Heart right ventricle (tissue), 16 donors: ENCODE data around the gene UNC93A. TPM values are rescaled to one million over a fixed set of nuclear protein-coding genes. Genes with fewer than 3 reads are reported as not detected.
"Not testable (repeated sequence)": the region's sequence is repeated elsewhere in the genome, so short reads cannot be mapped to it uniquely, and the experiment has no call there.

Experiments
- ATAC-seq, 8 donors: fragments of 200-7000 bp; cut with Tn5 transposase; one replicate each; pipeline ENCODE4 v1.9.1; 2020; ENCODE audit warnings: mild to moderate bottlenecking in 8 of 8, moderate library complexity in 8 of 8, moderate number of reproducible peaks in 1 of 8
- DNase-seq, 2 donors: peaks; one replicate each; pipeline ENCODE4 v3.0.0-alpha.2; 2020
- H3K27ac ChIP-seq, 10 donors: fragments of 200-600 bp; sonication (generic) in 2 of 10; one replicate each; pipeline versions ENCODE4 v1.5.0 to v1.8.0; 2020 to 2022; ENCODE audit warnings: mild to moderate bottlenecking in 3 of 10
- H3K27me3 ChIP-seq, 7 donors: fragments of 200-600 bp; one replicate each; pipeline ENCODE4 v1.8.0; 2021 to 2022; ENCODE audit warnings: mild to moderate bottlenecking in 2 of 7
- H3K36me3 ChIP-seq, 9 donors: fragments of 200-600 bp; sonication (generic) in 1 of 9; one replicate each; pipeline versions ENCODE4 v1.5.0 to v1.8.0; 2020 to 2022; ENCODE audit warnings: mild to moderate bottlenecking in 2 of 9
- H3K4me1 ChIP-seq, 9 donors: fragments of 200-600 bp; sonication (generic) in 1 of 9; one replicate each; pipeline versions ENCODE4 v1.5.0 to v1.8.0; 2020 to 2022; ENCODE audit warnings: mild to moderate bottlenecking in 4 of 9
- H3K4me3 ChIP-seq, 10 donors: fragments of 200-600 bp; sonication (generic) in 2 of 10; one replicate each; pipeline versions ENCODE4 v1.5.0 to v1.8.0; 2020 to 2022; ENCODE audit warnings: mild to moderate bottlenecking in 7 of 10, moderate library complexity in 2 of 10
- H3K9me3 ChIP-seq, 11 donors: fragments of 200-600 bp in 10 of 11; sonication (generic) in 2 of 11; one replicate each; pipeline versions ENCODE4 v1.5.0 to v1.8.0; 2013 to 2022; ENCODE audit warnings: mild to moderate bottlenecking in 2 of 11, control low read depth in 1 of 11, moderate library complexity in 1 of 11
- CTCF ChIP-seq, 9 donors: fragments of 200-600 bp; sonication (generic) in 2 of 9; IDR thresholded peaks; one replicate each; pipeline versions ENCODE4 v1.5.0 to v1.8.0; 2021 to 2022; ENCODE audit warnings: antibody characterized with exemption in 9 of 9, mild to moderate bottlenecking in 5 of 9, moderate library complexity in 1 of 9
- WGBS, 2 donors: extraction: QIAGEN DNeasy Blood & Tissue Kit; methylation state at CpG; one replicate each; pipeline ENCODE4 v1.1.7; 2013; ENCODE audit warnings: inconsistent platforms in 1 of 2; 5-methylcytosine and 5-hydroxymethylcytosine counted together
- intact Hi-C, 10 donors: fragments of 100-400 bp; cut with DNase I; formaldehyde crosslinking; loops; one replicate each; pipeline versions ENCODE4 v1.11.1 to v1.14.2; 2022
- polyA plus RNA-seq, 2 donors: library from polyadenylated mRNA; stranded (reverse); fragments of 200-250 nt; gene quantifications; one replicate each; pipeline ENCODE4 v1.2.3, GENCODE V29; 2013
- total RNA-seq, 10 donors: library from RNA; stranded (reverse); fragmentation: NEBNext Ultra II Directional in 3 of 10; extraction: Animal tissue kit (Norgen Biotek cat#: 25700) in 3 of 10; gene quantifications; one replicate each; pipeline versions ENCODE4 v1.2.1 to v1.2.4, GENCODE V29; 2021 to 2023
- donor health status: Arrhythmogenic right ventricular cardiomyopathy.
- donor health status: ischemic (EF 13 %, LVEDD 7.1; RV severe dilation, severe dysfunction).
- donor health status: healthy with polysubstance abuse.
- donor health status: DM: no; HTN: yes; CAD: no.
- donor health status: DM: no; HTN: no; CAD: no.
- donor health status: ischemic (EF 25% LVEDD 6.9; RV normal size, moderate dysfunction).
- donor health status: ischemic (EF 25% LVEDD 5.7; RV mildly dilated, moderate dysfunction).
- donor health status: healthy.
- donor health status: DM: yes; HTN: yes; CAD: no.
- donor health status: Ischemic cardiomyopathy.
- donor health status: ischemic (EF 35%, LVEDD 5.7; RV mildly dilated, moderate dysfunction).
- donor health status: nonischemic (EF 11% LVEDD 7.7; RV severe dilation, severe dysfunction).
- donor health status: DM: yes; HTN: yes; CAD: no.
- donor health status: PGD.
- donor health status: ischemic (EF 29% LVEDD 5.4; RV normal size, mild dysfunction).
- donor health status: nonischemic (EF 23%, LVEDD 6.1; RV moderate dilation, normal function).

The UNC93A gene
- total and polyA plus RNA-seq, 12 donors, result not detected

- H3K27ac ChIP-seq, result no peak overlapping the region
- H3K4me1 ChIP-seq, result no peaks in the 10 kb centered on the region
- peaks cover 0 to 6% (median 0%) of the 10 kb centered on the region in 7 donors for H3K27me3 ChIP-seq
- DNase-seq (no peak), ATAC-seq (no peak)
- TF ChIP-seq CTCF (IDR thresholded peaks at IDR 0.05), result no peak
- H3K4me3 ChIP-seq, result no peak overlapping the region
- no peaks in the 10 kb centered on the region for H3K9me3 ChIP-seq
- WGBS, 2 donors, result 59 to 67% methylated on average over 2 of the region's 2 CpGs
- no peaks in the 10 kb centered on the region for H3K36me3 ChIP-seq
- intact Hi-C loops, result no loop called here
Observed at GRCh38 chr6:167311286-167311685, 20.2 kb downstream of the UNC93A start.

- ATAC-seq, intact Hi-C loops: not testable (repeated sequence)
- 76 to 86% methylated on average over 6 of the region's 6 CpGs for WGBS, 2 donors
Observed at GRCh38 chr6:167311691-167312090, 20.6 kb downstream of the UNC93A start.

GRCh38 chr6:167314180-167314821 is 23.2 kb downstream of the UNC93A start:
- Histone ChIP-seq H3K27ac (no peak overlapping the region), H3K4me1 (no peaks in the 10 kb centered on the region), H3K27me3 (peaks cover 0 to 6% (median 0%) of the 10 kb centered on the region in 7 donors), H3K9me3 (no peaks in the 10 kb centered on the region), H3K36me3 (no peaks in the 10 kb centered on the region), H3K4me3 (no peak overlapping the region)
- no peak for TF ChIP-seq CTCF (IDR thresholded peaks at IDR 0.05)
- 66 to 73% methylated on average over 11 of the region's 11 CpGs for WGBS, 2 donors
- ATAC-seq (no peak), DNase-seq (no peak)
- intact Hi-C loops, result no loop called here

More at GRCh38 chr6:167311691-167312090, 20.6 kb downstream of the UNC93A start:
- H3K36me3 ChIP-seq, H3K27ac ChIP-seq, H3K4me1 ChIP-seq, H3K9me3 ChIP-seq, H3K27me3 ChIP-seq, H3K4me3 ChIP-seq, DNase-seq: not testable (repeated sequence)

GRCh38 chr6:167317172-167317571 is 26.1 kb downstream of the UNC93A start:
- Histone ChIP-seq H3K4me1 (no peaks in the 10 kb centered on the region), H3K27ac (no peak overlapping the region), H3K36me3 (no peaks in the 10 kb centered on the region), H3K4me3 (no peak overlapping the region), H3K9me3 (no peaks in the 10 kb centered on the region), H3K27me3 (peaks cover 0 to 6% (median 0%) of the 10 kb centered on the region in 7 donors)
- no peak for DNase-seq
- no peak for TF ChIP-seq CTCF (IDR thresholded peaks at IDR 0.05)
- intact Hi-C loops, result no loop called here
- no peak for ATAC-seq
- 78% methylated on average over 9 of the region's 9 CpGs for WGBS, 2 donors

GRCh38 chr6:167318354-167318753 is 27.2 kb downstream of the UNC93A start:
- H3K9me3 ChIP-seq, intact Hi-C loops, H3K27ac ChIP-seq, DNase-seq, ATAC-seq, H3K36me3 ChIP-seq, H3K27me3 ChIP-seq, H3K4me3 ChIP-seq, H3K4me1 ChIP-seq: not testable (repeated sequence)
- 93% methylated on average over 10 of the region's 10 CpGs for WGBS, 2 donors

GRCh38 chr6:167318856-167319255 is 27.7 kb downstream of the UNC93A start:
- H3K4me3 ChIP-seq, H3K27ac ChIP-seq, H3K27me3 ChIP-seq, DNase-seq, intact Hi-C loops, H3K4me1 ChIP-seq, H3K9me3 ChIP-seq, H3K36me3 ChIP-seq, ATAC-seq: not testable (repeated sequence)
- 90 to 96% methylated on average over 10 of the region's 10 CpGs for WGBS, 2 donors

GRCh38 chr6:167319856-167320753 is 29.0 kb downstream of the UNC93A start:
- intact Hi-C loops, H3K27ac ChIP-seq, H3K4me1 ChIP-seq, H3K27me3 ChIP-seq, H3K9me3 ChIP-seq, DNase-seq, ATAC-seq, H3K36me3 ChIP-seq, H3K4me3 ChIP-seq: not testable (repeated sequence)
- whole genome bisulfite sequencing, 2 donors, result 58 to 61% methylated on average over 26 to 30 of the region's 32 CpGs

- H3K9me3 ChIP-seq, intact Hi-C loops, H3K27me3 ChIP-seq, H3K36me3 ChIP-seq, H3K4me3 ChIP-seq, H3K4me1 ChIP-seq, ATAC-seq, DNase-seq, H3K27ac ChIP-seq: not testable (repeated sequence)
- 64 to 65% methylated on average over 12 of the region's 13 CpGs for WGBS, 2 donors
Observed at GRCh38 chr6:167320754-167321056, 29.6 kb downstream of the UNC93A start.
